ENCODE results near the gene TBC1D2. TPM values are rescaled to one million over a fixed set of nuclear protein-coding genes. Genes with fewer than 3 reads are reported as not detected.

The TBC1D2 gene
- total RNA-seq, 1 experiment from 2014 or later, result 11.1 TPM

DNA sequence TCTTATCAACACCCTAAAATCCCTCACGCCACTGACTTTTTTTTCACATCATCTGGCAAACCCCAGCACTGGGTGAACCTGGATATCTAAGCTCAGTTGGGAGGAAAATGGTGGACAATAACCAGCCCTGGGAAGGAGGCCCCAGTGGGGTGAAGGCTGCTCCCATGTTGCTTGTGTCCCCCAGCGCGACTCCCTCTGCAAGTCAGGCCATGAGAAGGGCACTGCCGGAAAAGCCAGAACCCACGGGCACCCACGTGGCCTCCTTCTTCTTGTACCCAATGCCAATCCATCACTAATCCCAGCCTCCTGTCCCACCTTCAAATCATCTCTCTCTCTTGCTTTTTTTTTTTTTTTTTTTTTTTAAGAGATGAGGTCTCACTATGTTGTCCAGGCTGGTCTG lies 74.5 kb downstream of the TBC1D2 start:
- H3K4me3 Mint-ChIP-seq, result no peak overlapping the region
- H3K9me3 Mint-ChIP-seq, result no peaks in the 10 kb centered on the region
- ATAC-seq, result no peak
- TF ChIP-seq, protein P1, sequence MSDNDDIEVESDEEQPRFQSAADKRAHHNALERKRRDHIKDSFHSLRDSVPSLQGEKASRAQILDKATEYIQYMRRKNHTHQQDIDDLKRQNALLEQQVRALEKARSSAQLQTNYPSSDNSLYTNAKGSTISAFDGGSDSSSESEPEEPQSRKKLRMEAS (CRISPR knock-in tag; IDR thresholded peaks at IDR 0.05), result no peak
- TF ChIP-seq MYBL2 (CRISPR knock-in tag; IDR thresholded peaks at IDR 0.05), result no peak
- TF ChIP-seq OVOL2 (CRISPR knock-in tag; IDR thresholded peaks at IDR 0.05; ENCODE audit: borderline replicate concordance), result no peak
- no peak for TF ChIP-seq ZBTB43 (CRISPR knock-in tag; IDR thresholded peaks at IDR 0.05)
- no peak for TF ChIP-seq SMAD4 (CRISPR knock-in tag; IDR thresholded peaks at IDR 0.05)
- TF ChIP-seq CDX4 (CRISPR knock-in tag; IDR thresholded peaks at IDR 0.05; ENCODE audit: borderline replicate concordance), result no peak
- no peak for TF ChIP-seq ZNF423 (CRISPR knock-in tag; IDR thresholded peaks at IDR 0.05)
- no peak for TF ChIP-seq RORB (CRISPR knock-in tag; IDR thresholded peaks at IDR 0.05)
- TF ChIP-seq, protein P2, sequence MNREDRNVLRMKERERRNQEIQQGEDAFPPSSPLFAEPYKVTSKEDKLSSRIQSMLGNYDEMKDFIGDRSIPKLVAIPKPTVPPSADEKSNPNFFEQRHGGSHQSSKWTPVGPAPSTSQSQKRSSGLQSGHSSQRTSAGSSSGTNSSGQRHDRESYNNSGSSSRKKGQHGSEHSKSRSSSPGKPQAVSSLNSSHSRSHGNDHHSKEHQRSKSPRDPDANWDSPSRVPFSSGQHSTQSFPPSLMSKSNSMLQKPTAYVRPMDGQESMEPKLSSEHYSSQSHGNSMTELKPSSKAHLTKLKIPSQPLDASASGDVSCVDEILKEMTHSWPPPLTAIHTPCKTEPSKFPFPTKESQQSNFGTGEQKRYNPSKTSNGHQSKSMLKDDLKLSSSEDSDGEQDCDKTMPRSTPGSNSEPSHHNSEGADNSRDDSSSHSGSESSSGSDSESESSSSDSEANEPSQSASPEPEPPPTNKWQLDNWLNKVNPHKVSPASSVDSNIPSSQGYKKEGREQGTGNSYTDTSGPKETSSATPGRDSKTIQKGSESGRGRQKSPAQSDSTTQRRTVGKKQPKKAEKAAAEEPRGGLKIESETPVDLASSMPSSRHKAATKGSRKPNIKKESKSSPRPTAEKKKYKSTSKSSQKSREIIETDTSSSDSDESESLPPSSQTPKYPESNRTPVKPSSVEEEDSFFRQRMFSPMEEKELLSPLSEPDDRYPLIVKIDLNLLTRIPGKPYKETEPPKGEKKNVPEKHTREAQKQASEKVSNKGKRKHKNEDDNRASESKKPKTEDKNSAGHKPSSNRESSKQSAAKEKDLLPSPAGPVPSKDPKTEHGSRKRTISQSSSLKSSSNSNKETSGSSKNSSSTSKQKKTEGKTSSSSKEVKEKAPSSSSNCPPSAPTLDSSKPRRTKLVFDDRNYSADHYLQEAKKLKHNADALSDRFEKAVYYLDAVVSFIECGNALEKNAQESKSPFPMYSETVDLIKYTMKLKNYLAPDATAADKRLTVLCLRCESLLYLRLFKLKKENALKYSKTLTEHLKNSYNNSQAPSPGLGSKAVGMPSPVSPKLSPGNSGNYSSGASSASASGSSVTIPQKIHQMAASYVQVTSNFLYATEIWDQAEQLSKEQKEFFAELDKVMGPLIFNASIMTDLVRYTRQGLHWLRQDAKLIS (CRISPR knock-in tag; IDR thresholded peaks at IDR 0.05; ENCODE audit: borderline replicate concordance), result no peak
- TF ChIP-seq SOX15 (CRISPR knock-in tag; IDR thresholded peaks at IDR 0.05), result no peak
- TF ChIP-seq, protein P3, sequence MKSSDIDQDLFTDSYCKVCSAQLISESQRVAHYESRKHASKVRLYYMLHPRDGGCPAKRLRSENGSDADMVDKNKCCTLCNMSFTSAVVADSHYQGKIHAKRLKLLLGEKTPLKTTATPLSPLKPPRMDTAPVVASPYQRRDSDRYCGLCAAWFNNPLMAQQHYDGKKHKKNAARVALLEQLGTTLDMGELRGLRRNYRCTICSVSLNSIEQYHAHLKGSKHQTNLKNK (CRISPR knock-in tag; IDR thresholded peaks at IDR 0.05), result no peak
- TF ChIP-seq JUN (CRISPR knock-in tag; IDR thresholded peaks at IDR 0.05), result no peak
- TF ChIP-seq ZNF121 (CRISPR knock-in tag; IDR thresholded peaks at IDR 0.05), result no peak
- TF ChIP-seq FOXP1 (CRISPR knock-in tag; IDR thresholded peaks at IDR 0.05; ENCODE audit: borderline replicate concordance), result no peak
- TF ChIP-seq, protein P4, sequence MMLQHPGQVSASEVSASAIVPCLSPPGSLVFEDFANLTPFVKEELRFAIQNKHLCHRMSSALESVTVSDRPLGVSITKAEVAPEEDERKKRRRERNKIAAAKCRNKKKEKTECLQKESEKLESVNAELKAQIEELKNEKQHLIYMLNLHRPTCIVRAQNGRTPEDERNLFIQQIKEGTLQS (CRISPR knock-in tag; conservative IDR thresholded peaks at IDR 0.05), result no peak
- TF ChIP-seq CREB1 (CRISPR knock-in tag; IDR thresholded peaks at IDR 0.05), result no peak
- TF ChIP-seq ARID4B (CRISPR knock-in tag; IDR thresholded peaks at IDR 0.05; ENCODE audit: borderline replicate concordance), result no peak
- TF ChIP-seq ELF4 (CRISPR knock-in tag; IDR thresholded peaks at IDR 0.05; ENCODE audit: low read depth), result no peak
- no peak for TF ChIP-seq ETV6 (CRISPR knock-in tag; IDR thresholded peaks at IDR 0.05)
- TF ChIP-seq ZSCAN18 (CRISPR knock-in tag; IDR thresholded peaks at IDR 0.05), result no peak
- ChIA-PET CTCF (no interaction called here), POLR2A (no interaction called here)
- no peaks in the 10 kb centered on the region for H3K27me3 Mint-ChIP-seq (ENCODE audit: low read depth)
- no peak for DNase-seq (ENCODE audit: low spot score)
- no peaks in the 10 kb centered on the region for H3K36me3 Mint-ChIP-seq
- H3K4me1 Mint-ChIP-seq, result peaks cover 38% of the 10 kb centered on the region
- H3K27ac Mint-ChIP-seq, result no peak overlapping the region

Data from WTC11 (cell line).